ENCODE data around the gene GVQW3.
"Not testable (repeated sequence)": the region's sequence is repeated elsewhere in the genome, so short reads cannot be mapped to it uniquely, and the experiment has no call there.

GVQW3 gene

DNA sequence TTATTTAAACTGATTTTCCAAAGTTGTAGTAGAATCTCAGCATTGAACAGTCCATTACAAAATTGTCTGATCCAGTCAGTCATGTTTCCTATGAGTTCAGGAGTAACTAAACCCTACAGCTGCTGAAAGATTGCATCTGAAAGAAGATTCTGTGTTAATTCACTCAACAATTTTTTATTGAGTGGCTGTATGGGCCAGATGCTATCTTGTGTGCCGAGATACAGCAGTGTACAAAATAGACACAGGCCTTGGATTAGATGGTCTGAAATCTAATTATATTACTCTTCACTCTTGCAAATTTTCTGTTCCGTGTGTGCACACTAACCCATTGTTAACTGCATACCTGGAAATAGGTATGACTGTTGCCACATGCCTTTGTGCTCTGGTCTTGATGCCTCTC lies 7.3 kb downstream of the GVQW3 start:
- no peak for DNase-seq (ENCODE audit: low spot score)

DNA sequence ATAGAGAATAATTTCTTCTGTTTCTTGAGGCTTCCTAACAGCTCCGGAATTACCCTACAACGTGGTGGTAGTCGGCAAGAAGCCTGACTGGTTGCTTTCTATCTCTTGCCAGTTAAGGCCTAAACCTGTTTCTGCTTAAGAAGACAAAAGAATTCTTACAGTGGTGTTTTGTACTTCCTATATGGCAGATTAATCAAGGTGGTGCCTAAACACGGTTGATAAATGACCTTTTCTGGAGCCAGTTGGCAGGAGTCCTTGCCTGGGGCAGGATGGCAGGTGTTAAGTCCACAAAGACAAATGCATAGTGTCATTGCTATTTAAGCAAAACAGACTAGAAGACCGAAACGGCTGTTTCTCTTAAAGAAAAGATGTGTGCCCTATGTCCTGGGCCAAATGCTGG lies 9.9 kb downstream of the GVQW3 start:
- no peak for DNase-seq (ENCODE audit: low spot score)

DNA sequence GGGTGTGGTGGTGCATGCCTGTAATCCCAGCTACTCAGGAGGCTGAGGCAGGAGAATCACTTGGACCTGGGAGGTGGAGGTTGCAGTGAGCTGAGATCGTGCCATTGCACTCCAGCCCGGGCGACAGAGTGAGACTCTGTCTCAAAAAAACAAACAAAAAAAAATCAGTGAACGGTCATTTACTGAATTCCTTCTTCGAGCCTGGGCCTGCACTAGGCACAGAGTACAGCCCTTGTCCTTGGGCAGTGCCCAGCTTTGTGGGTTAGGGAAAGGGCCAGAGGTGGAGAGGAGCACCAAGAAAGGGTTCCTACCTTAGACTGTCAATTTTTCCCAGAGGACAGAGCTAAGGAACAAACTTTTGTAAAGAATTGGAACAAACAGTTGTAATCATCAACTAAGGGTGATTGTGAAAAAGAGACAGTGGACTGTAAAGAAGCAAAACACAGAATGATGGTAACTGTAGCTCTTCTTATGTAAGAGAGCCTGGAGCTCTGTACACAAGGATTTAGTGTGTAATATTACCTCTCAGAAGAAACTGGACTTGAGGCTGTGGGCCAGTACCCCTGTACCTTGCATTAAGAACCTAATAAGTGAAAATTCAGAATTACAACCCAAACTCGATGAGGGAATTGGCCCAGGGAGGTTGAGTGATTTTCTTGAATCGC lies 10.8 kb downstream of the GVQW3 start:
- no peak for DNase-seq (ENCODE audit: low spot score)

DNA sequence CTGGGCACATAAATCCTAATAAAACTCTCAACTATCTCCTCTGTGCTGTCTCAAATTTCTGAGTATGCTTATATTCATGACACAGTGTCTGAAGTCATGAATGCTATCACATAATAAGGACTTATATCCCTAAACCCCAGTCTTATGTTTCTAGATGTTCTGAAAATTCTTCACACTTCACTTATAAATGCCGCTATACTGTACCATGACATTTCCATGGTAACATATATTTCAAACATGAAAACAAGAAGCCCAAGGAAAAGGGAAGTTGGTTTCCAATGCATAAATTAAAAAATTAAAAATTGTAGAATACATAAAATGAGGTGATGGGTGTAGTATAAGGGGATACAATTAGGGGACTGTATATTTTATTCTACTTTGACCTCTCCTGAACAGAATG lies 11.7 kb downstream of the GVQW3 start:
- no peak for DNase-seq (ENCODE audit: low spot score)

DNA sequence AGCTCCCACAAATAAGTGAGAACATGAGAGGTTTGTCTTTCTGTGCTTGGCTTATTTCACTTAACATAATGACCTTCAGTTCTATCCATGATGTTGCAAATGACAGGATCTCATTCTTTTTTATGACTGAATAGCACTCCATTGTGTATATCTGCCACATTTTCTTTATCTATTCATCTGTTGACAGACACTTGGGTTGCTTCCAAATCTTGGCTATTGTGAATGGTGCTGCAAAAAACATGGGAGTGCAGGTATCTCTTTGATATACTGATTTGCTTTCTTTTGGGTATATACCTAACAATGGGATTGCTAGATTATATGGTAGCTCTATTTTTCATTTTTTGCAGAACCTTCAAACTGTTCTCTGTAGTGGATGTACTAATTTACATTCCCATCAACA lies 13.3 kb downstream of the GVQW3 start:
- DNase-seq (ENCODE audit: low spot score) = no peak

- DNase-seq (ENCODE audit: low spot score) = no peak
Observed at GRCh38 chr11:76395296-76395695, 14.2 kb downstream of the GVQW3 start.

- no peak for DNase-seq (ENCODE audit: low spot score)
Observed at GRCh38 chr11:76397383-76397782, 16.3 kb downstream of the GVQW3 start.

- DNase-seq (ENCODE audit: low spot score) = no peak
Observed at GRCh38 chr11:76400967-76401366, 19.8 kb downstream of the GVQW3 start.

DNA sequence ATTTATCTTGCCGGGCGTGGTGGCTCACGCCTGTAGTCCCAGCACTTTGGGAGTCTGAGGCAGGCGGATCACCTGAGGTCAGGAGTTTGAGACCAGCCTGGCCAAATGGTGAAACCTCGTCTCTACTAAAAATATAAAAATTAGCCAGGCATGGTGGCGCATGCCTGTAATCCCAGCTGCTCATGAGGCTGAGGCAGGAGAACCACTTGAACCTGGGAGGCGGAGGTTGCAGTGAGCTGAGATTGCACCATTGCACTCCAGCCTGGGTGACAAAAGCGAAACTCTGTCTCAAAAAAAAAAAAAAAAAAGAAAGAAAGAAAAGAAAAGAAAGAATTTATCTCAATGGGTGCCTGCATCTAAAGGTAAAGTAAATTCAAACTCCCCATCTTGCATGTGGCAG lies 20.4 kb downstream of the GVQW3 start:
- DNase-seq (ENCODE audit: low spot score) = not testable (repeated sequence)

DNA sequence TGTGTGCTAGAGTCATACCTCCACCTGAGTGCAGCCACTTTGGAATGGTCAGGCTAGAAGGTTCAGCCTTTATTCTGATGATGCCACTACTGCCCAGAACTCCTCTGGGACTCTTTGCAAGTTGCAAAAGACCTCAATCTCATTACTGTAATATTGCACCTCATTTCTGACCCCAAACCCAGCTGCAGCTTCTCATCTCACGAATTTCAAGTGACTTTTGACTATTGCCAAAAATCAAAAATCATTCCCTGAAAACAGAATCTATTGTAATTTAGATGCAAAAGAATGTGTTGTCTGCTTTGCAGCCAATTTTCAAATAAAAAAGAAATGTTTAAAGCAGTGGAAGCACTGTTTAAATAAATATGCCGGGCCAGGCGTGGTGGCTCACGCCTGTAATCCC lies 25.2 kb downstream of the GVQW3 start:
- no peak for DNase-seq (ENCODE audit: low spot score)

DNA sequence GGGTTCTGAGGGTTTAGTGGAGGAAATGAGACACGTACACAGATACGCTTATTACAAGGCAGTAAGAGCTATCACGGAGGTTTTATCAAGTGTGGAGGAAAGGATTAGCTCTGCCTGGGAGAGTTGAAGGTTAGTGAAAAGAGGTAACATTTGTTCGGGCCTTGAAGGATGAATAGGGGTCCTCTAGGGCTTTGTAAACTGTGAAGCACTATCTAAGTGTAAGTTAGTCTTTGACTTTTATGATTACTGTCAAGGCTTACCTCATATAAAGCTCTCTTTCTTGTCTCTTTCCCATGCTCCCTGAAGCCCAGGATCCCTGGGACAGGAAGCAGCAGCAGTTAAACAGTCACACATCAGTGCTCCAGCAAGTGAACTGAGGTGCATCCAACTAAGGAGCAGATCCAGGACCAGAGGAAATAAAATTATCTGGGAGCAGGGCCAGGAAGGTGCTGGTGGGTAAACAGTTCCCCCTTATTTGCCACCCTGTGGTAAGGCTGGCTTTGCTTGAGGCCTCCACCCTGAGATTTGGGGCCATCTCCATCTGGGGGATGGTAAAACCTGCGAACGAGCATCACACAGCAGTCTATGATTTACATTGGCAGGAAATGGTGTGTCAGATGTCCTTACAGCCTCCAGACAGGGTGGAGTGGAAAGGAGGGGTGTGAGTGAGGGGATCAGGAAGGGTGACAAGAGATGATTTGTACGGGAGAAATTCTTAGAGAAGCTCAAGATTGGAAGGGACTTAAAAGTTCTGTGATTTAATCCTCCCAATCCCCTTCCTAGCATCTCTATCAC lies 27.2 kb downstream of the GVQW3 start:
- DNase-seq (ENCODE audit: low spot score) = no peak

DNA sequence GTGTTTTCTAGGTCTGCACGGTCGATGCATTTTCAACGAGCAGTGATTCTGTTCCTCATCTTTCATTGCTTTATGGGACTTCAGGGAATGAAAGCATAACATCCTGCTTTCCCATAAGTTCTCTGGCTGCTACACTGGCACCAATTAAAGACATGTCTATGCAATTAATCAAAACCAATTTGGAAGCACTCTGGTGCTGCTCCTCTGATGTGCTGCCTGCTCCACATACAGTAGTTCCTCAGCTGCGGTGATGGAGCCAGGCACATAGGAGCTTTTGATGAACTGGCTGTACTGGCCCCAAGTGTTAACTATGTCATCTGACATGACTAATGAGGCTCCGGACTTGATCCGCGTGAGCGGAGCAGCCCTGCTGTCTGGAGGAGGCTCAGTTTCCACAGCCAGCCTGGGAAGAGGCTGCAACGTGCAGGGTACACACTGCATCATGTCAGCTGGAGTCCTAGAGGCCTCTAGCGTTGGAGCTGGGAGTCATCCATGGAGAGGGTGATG lies 29.8 kb downstream of the GVQW3 start:
- DNase-seq (ENCODE audit: low spot score) = peak; percentile 6

GRCh38 chr11:76415073-76415472 lies 34.0 kb downstream of the GVQW3 start:
- DNase-seq (ENCODE audit: low spot score) = no peak

DNA sequence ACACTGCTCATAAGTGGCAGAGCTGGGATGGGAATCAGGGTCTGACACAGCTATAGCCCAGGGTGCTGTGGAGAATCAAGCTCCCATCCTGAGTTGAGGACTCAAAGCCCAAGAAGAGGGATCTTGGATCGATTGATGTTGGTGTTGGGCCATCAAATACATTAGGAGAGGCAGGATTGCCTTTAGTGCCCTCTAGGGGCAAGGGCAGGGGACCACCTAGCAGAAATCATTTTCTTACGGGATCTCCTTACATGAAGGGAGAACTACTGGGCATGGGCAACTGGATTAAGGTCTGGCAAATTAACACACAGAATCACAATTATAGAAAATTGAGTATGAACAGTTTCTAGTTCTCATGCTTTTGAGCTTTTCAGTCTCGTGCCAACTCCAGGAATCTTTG lies 38.8 kb downstream of the GVQW3 start:
- no peak for DNase-seq (ENCODE audit: low spot score)

DNA sequence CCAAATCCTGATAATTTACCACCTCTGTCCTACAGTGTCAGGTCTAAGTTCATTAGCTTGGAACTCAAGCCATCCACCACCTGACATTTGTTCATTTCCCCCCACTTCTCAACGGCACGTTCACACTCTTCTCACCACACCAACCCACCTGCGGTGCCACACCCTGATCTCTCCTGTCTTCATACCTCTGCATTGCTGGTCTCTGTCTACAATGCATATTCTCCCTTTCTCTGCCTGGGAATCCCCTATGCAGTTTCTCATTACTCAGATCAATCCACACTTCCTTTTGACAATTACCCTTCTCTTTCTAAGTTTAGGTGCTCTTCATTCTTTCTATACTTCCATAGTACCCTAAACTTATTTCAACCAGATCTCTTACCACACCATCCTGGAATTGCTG lies 43.3 kb downstream of the GVQW3 start:
- DNase-seq (ENCODE audit: low spot score) = no peak

DNA sequence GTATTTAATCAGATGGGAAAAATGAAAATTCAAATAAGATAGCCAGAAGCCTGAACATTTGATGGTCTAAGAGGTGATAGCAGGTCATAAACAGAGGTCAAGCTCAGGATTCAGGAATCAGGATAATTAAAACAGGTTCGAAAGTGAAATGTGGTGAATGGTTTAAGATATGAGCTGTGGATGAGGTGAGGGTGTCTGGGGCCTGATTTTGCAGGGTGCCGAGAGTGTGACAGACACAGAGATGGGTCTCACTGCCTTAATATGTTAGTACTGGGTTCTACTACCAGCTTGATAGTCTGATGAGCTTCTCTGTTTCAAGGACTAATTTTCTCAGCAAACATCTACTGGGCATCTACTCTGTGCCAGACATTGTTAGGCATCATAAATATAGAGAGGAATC lies 43.8 kb downstream of the GVQW3 start:
- DNase-seq (ENCODE audit: low spot score) = no peak

DNA sequence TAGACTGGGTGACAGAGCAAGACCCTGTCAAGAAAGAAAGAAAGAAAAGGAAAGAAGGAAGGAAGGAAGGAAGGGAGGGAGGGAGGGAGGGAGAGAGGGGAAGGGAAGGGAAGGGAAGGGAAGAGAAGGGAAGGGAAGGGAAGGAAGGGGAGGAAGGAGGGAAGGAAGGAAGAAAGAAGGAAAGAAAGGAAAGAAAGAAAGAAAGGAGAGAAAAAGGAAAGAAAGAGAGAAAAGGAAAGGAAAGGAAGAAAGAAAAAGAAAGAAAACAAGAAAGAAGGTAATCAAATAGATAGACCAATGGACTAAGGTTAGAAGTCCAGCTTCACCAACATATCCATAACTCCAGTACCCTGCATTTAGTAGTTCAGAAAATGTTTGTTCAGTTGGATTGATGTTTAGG lies 45.5 kb downstream of the GVQW3 start:
- DNase-seq (ENCODE audit: low spot score) = no peak

- no peak for DNase-seq (ENCODE audit: low spot score)
Observed at GRCh38 chr11:76436020-76436419, 54.9 kb downstream of the GVQW3 start.

- no peak for DNase-seq (ENCODE audit: low spot score)
Observed at GRCh38 chr11:76443268-76443980, 62.3 kb downstream of the GVQW3 start.

- no peak for DNase-seq (ENCODE audit: low spot score)
Observed at GRCh38 chr11:76444065-76444383, 62.9 kb downstream of the GVQW3 start.

- DNase-seq (ENCODE audit: low spot score) = peak; percentile 97
Observed at GRCh38 chr11:76444384-76445120, 63.4 kb downstream of the GVQW3 start, which contains the start of gene EMSY. Gene EMSY, plus strand, starts transcription at chr11:76445018. Its CDS starts 1,921 bp downstream, at chr11:76446939.
